ENCODE measurements around the gene C17orf100. TPM values are rescaled to one million over a fixed set of nuclear protein-coding genes. Genes with fewer than 3 reads are reported as not detected.

C17orf100 gene
- total RNA-seq, 6 experiments from 2014 or later = 1.0 to 1.7 (median 1.3) TPM

DNA sequence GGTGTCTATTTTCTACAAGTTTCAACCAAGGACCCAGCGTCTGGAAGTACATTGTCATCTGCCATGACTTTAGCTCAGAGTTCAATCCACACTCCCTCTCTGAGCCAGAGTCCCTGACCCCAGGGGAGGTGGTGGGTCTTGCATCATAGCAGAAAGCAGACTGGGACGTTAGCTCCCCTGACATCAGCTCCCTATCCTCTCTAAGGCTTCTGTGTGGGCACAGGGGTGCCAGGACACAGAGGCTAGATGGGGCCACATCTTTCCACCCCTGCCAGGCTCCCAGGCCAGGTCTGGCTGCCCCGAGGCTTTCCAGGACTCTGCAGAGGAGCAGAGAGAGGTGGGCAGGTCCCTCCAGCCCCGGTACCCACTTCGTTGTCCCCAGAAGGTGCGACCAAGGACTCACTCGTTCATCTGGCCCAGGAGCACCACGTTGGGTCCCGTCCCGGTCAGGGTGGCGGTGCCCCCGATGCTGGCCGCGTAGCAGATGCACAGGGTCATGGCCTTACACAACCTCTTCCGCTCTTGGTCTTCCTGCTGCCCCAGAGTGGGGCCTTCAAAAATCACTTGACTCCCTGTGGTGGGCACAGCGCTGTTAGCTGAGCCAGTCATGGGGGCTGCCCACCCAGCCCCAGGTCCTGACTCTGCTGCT lies 51.1 kb downstream of the C17orf100 start:
- H3K4me3 Mint-ChIP-seq = no peak overlapping the region
- H3K4me1 Mint-ChIP-seq (ENCODE audit: low read depth) = no peaks in the 10 kb centered on the region
- no peak overlapping the region for H3K27ac Mint-ChIP-seq
- TF ChIP-seq, protein P1, sequence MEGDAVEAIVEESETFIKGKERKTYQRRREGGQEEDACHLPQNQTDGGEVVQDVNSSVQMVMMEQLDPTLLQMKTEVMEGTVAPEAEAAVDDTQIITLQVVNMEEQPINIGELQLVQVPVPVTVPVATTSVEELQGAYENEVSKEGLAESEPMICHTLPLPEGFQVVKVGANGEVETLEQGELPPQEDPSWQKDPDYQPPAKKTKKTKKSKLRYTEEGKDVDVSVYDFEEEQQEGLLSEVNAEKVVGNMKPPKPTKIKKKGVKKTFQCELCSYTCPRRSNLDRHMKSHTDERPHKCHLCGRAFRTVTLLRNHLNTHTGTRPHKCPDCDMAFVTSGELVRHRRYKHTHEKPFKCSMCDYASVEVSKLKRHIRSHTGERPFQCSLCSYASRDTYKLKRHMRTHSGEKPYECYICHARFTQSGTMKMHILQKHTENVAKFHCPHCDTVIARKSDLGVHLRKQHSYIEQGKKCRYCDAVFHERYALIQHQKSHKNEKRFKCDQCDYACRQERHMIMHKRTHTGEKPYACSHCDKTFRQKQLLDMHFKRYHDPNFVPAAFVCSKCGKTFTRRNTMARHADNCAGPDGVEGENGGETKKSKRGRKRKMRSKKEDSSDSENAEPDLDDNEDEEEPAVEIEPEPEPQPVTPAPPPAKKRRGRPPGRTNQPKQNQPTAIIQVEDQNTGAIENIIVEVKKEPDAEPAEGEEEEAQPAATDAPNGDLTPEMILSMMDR (IDR thresholded peaks at IDR 0.05) = no peak
- peaks cover 40% of the 10 kb centered on the region for H3K27me3 Mint-ChIP-seq (ENCODE audit: insufficient read depth)
- DNase-seq = no peak
- H3K9me3 Mint-ChIP-seq = no peaks in the 10 kb centered on the region
- no peaks in the 10 kb centered on the region for H3K36me3 Mint-ChIP-seq (ENCODE audit: low read depth)

Small RNA genes within 50 kb of the gene (microRNA-seq; reads per million reads assigned to microRNA genes)
- gene MIR4520-1 (not detected), gene MIR4520-2 (not detected)

Other genes starting within 250 kb of the C17orf100 start
- not detected for gene AIPL1, start 216.6 kb upstream of the C17orf100 start, total RNA-seq (2021; fragmentation: NEBNext Ultra II Directional; extraction: Animal tissue kit (Norgen Biotek cat#: 25700))
- 10 to 100 TPM; 17.0 to 42.5 (median 38.7) TPM for gene PIMREG, start 207.3 kb upstream of the C17orf100 start, total RNA-seq (2021; fragmentation: NEBNext Ultra II Directional; extraction: Animal tissue kit (Norgen Biotek cat#: 25700))
- 1 to 10 TPM in 4 of 6 experiments, under 1 TPM in 2; 0.94 to 1.1 (median 1.0) TPM for gene PITPNM3, start 95.2 kb upstream of the C17orf100 start, total RNA-seq (2021; fragmentation: NEBNext Ultra II Directional; extraction: Animal tissue kit (Norgen Biotek cat#: 25700))
- 10 to 100 TPM; 15.1 to 17.8 (median 16.4) TPM for gene KIAA0753, start 11.1 kb upstream of the C17orf100 start, total RNA-seq (2021; fragmentation: NEBNext Ultra II Directional; extraction: Animal tissue kit (Norgen Biotek cat#: 25700))
- 100 to 1,000 TPM; 115 to 154 (median 139) TPM for gene TXNDC17, start 10.7 kb upstream of the C17orf100 start, total RNA-seq (2021; fragmentation: NEBNext Ultra II Directional; extraction: Animal tissue kit (Norgen Biotek cat#: 25700))
- 10 to 100 TPM; 19.5 to 23.9 (median 20.0) TPM for gene MED31, start 157 bp upstream of the C17orf100 start, total RNA-seq (2021; fragmentation: NEBNext Ultra II Directional; extraction: Animal tissue kit (Norgen Biotek cat#: 25700))
- gene SLC13A5, start 61.6 kb downstream of the C17orf100 start, total RNA-seq (2021; fragmentation: NEBNext Ultra II Directional; extraction: Animal tissue kit (Norgen Biotek cat#: 25700)) = not detected
- 1 to 10 TPM; 3.0 to 4.6 (median 3.7) TPM for gene XAF1, start 104.3 kb downstream of the C17orf100 start, total RNA-seq (2021; fragmentation: NEBNext Ultra II Directional; extraction: Animal tissue kit (Norgen Biotek cat#: 25700))
- not detected for gene FBXO39, start 124.5 kb downstream of the C17orf100 start, total RNA-seq (2021; fragmentation: NEBNext Ultra II Directional; extraction: Animal tissue kit (Norgen Biotek cat#: 25700))
- not detected for gene TEKT1, start 180.0 kb downstream of the C17orf100 start, total RNA-seq (2021; fragmentation: NEBNext Ultra II Directional; extraction: Animal tissue kit (Norgen Biotek cat#: 25700))